Dendritic cell treated with granulocyte-macrophage colony-stimulating factor and Interleukin-4, amounts not matched to agents 40 ng/mL and 50 ng/mL, for 4 days (primary cell): ENCODE results near the gene KIAA0319L.
"Not testable (repeated sequence)": the region's sequence is repeated elsewhere in the genome, so short reads cannot be mapped to it uniquely, and the experiment has no call there.

Experiments used
- H3K27ac Mint-ChIP-seq: one replicate; pipeline ENCODE4 v1.8.0; 2022; ENCODE audit warnings: mild to moderate bottlenecking, mixed read lengths
- H3K27me3 Mint-ChIP-seq: one replicate; pipeline ENCODE4 v1.8.0; 2022; ENCODE audit warnings: mild to moderate bottlenecking, mixed read lengths
- H3K36me3 Mint-ChIP-seq: one replicate; pipeline ENCODE4 v1.8.0; 2022; ENCODE audit warnings: low read depth, mixed read lengths
- H3K4me1 Mint-ChIP-seq: one replicate; pipeline ENCODE4 v1.8.0; 2022; ENCODE audit warnings: low read depth, mixed read lengths
- H3K4me3 Mint-ChIP-seq: one replicate; pipeline ENCODE4 v1.8.0; 2022; ENCODE audit warnings: mild to moderate bottlenecking, moderate library complexity, mixed read lengths
- H3K9me3 Mint-ChIP-seq: one replicate; pipeline ENCODE4 v1.8.0; 2022; ENCODE audit warnings: mixed read lengths
- intact Hi-C: fragments of 100-400 bp; cut with micrococcal nuclease; formaldehyde crosslinking; loops from one replicate; pipeline ENCODE4 v1.15.0; 2022

Gene KIAA0319L

DNA sequence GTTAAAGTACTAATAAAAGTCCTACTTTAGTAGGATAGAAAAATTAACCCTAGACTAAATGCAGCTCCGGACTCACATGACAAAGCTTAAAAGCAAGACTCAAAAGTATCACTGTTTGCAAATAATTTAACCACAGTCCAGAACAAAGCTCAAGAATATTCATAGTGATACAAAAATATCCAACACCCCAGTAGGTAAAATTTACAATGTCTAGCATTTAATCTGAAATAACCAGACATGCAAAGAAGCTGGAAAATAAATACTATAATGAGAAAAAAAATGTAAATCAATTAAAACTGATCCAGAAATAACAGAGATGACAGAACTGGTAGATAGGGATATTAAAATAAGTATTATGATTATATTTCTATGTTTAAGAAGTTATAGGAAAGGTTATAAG is 67.0 kb downstream of the KIAA0319L start:
- peaks cover 40% of the 10 kb centered on the region for H3K36me3 Mint-ChIP-seq
- no peak overlapping the region for H3K4me3 Mint-ChIP-seq
- peaks cover 20% of the 10 kb centered on the region for H3K4me1 Mint-ChIP-seq
- intact Hi-C loops = no loop called here
- H3K27me3 Mint-ChIP-seq = no peaks in the 10 kb centered on the region
- H3K27ac Mint-ChIP-seq = no peak overlapping the region
- H3K9me3 Mint-ChIP-seq = peaks cover 23% of the 10 kb centered on the region

DNA sequence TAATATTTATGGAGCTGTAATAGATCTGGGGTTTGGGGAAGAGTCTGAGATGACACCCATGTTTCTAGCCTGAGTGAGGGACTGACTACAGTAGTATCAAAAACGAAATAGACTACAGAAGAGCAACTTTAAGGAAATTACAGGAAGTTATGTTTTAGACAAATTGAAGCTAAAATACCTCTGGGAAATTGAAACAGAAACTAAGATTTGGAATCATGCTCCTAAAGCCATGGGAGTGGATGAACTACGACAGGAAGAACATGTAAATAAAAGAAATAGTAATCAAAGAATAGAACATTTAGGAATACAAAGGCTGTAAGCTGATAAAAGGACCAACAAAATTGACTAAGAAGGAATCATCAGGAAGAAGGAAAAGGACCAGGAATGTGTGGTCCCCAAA is 68.9 kb downstream of the KIAA0319L start:
- Mint-ChIP-seq H3K9me3 (peaks cover 18% of the 10 kb centered on the region), H3K4me3 (no peak overlapping the region), H3K27me3 (no peaks in the 10 kb centered on the region), H3K27ac (no peak overlapping the region), H3K36me3 (peaks cover 27% of the 10 kb centered on the region), H3K4me1 (peaks cover 24% of the 10 kb centered on the region)
- intact Hi-C loops = no loop called here

GRCh38 chr1:35486858-35487408 is 70.3 kb downstream of the KIAA0319L start:
- no peak overlapping the region for H3K4me3 Mint-ChIP-seq
- H3K27me3 Mint-ChIP-seq = no peaks in the 10 kb centered on the region
- H3K4me1 Mint-ChIP-seq = peaks cover 24% of the 10 kb centered on the region
- intact Hi-C loops = no loop called here
- H3K9me3 Mint-ChIP-seq = peaks cover 16% of the 10 kb centered on the region
- H3K27ac Mint-ChIP-seq = no peak overlapping the region
- peaks cover 25% of the 10 kb centered on the region for H3K36me3 Mint-ChIP-seq

GRCh38 chr1:35481229-35481628 is 76.0 kb downstream of the KIAA0319L start:
- H3K9me3 Mint-ChIP-seq = no peaks in the 10 kb centered on the region
- H3K27ac Mint-ChIP-seq = no peak overlapping the region
- no peaks in the 10 kb centered on the region for H3K27me3 Mint-ChIP-seq
- peaks cover 15% of the 10 kb centered on the region for H3K4me1 Mint-ChIP-seq
- intact Hi-C loops = no loop called here
- H3K4me3 Mint-ChIP-seq = no peak overlapping the region
- H3K36me3 Mint-ChIP-seq = peaks cover 26% of the 10 kb centered on the region

GRCh38 chr1:35477870-35478269 is 79.3 kb downstream of the KIAA0319L start:
- peaks cover 5% of the 10 kb centered on the region for H3K4me1 Mint-ChIP-seq
- no peak overlapping the region for H3K4me3 Mint-ChIP-seq
- intact Hi-C loops = no loop called here
- no peaks in the 10 kb centered on the region for H3K9me3 Mint-ChIP-seq
- peaks cover 49% of the 10 kb centered on the region for H3K36me3 Mint-ChIP-seq
- H3K27me3 Mint-ChIP-seq = no peaks in the 10 kb centered on the region
- no peak overlapping the region for H3K27ac Mint-ChIP-seq

GRCh38 chr1:35475856-35476674 is 81.1 kb downstream of the KIAA0319L start:
- Mint-ChIP-seq H3K4me1 (peaks cover 5% of the 10 kb centered on the region), H3K9me3 (no peaks in the 10 kb centered on the region), H3K27ac (no peak overlapping the region), H3K27me3 (no peaks in the 10 kb centered on the region), H3K36me3 (peaks cover 62% of the 10 kb centered on the region), H3K4me3 (no peak overlapping the region)
- intact Hi-C loops = no loop called here

DNA sequence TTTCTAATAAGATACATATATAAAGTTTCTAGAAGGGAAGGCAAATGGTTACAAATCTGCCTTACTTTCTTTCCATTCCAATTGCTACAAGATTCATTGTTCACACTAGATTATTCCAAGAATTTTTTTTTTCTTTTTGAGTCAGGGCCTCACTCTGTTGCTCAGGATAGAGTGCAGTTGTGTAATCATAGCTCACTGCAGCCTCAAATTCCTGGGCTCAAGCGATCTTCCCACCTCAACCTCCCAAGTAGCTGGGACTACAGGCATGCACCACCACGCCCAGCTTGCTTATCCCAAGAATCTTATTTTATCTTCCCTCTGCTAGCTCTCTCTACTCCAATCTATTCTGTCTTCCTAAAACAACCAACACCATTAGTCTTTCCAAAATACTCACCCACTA is 81.8 kb downstream of the KIAA0319L start:
- H3K36me3 Mint-ChIP-seq = peaks cover 68% of the 10 kb centered on the region
- intact Hi-C loops = no loop called here
- no peaks in the 10 kb centered on the region for H3K27me3 Mint-ChIP-seq
- H3K27ac Mint-ChIP-seq = no peak overlapping the region
- no peaks in the 10 kb centered on the region for H3K9me3 Mint-ChIP-seq
- H3K4me1 Mint-ChIP-seq = peaks cover 5% of the 10 kb centered on the region
- no peak overlapping the region for H3K4me3 Mint-ChIP-seq

DNA sequence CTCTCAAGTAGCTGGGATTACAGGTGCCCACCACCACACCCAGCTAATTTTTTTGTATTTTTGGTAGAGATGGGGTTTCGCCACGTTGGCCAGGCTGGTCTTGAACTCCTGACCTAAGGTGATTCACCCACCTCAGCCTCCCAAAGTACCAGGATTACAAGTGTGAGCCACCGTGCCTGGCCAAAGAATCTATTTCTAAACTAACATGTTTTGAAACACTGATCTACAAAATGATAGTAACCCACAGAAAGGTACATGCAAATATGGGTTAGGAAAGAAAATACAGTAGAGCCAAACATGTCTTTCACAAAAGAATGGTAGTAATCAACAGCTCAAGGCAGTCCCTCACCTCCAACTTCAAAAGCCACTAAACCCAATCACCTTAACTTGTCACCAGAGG is 84.0 kb downstream of the KIAA0319L start:
- H3K27me3 Mint-ChIP-seq, H3K4me3 Mint-ChIP-seq, H3K27ac Mint-ChIP-seq, H3K4me1 Mint-ChIP-seq, H3K9me3 Mint-ChIP-seq, intact Hi-C loops: not testable (repeated sequence)
- H3K36me3 Mint-ChIP-seq = peaks cover 82% of the 10 kb centered on the region

GRCh38 chr1:35470977-35471613 is 86.1 kb downstream of the KIAA0319L start:
- Mint-ChIP-seq H3K27me3 (no peaks in the 10 kb centered on the region), H3K9me3 (no peaks in the 10 kb centered on the region), H3K4me3 (no peak overlapping the region), H3K36me3 (peaks cover 82% of the 10 kb centered on the region), H3K27ac (no peak overlapping the region), H3K4me1 (no peaks in the 10 kb centered on the region)
- intact Hi-C loops = no loop called here

DNA sequence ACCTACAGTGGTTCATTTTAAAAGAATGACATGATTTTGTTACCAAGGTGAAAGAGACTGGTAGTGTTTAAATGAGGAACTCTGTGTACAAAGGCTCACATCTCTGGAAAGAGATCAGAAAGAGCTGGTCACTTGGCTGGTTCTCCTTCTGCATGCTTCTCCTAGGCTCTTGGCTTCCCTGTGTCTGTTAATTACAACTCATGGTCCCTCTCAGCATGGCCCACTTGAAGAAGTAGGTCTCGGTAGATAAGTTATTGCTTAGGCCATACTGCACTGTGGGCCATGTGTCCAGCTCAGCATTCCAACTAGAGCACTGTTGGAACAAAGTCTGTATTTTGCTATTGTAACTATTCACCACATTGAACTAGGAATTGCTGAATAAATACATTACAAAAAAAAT is 91.1 kb downstream of the KIAA0319L start:
- no peaks in the 10 kb centered on the region for H3K27me3 Mint-ChIP-seq
- H3K27ac Mint-ChIP-seq = no peak overlapping the region
- H3K4me3 Mint-ChIP-seq = no peak overlapping the region
- intact Hi-C loops = no loop called here
- peaks cover 96% of the 10 kb centered on the region for H3K36me3 Mint-ChIP-seq
- peaks cover 10% of the 10 kb centered on the region for H3K9me3 Mint-ChIP-seq
- H3K4me1 Mint-ChIP-seq = no peaks in the 10 kb centered on the region

- H3K27ac Mint-ChIP-seq, H3K4me3 Mint-ChIP-seq, H3K9me3 Mint-ChIP-seq, H3K27me3 Mint-ChIP-seq, intact Hi-C loops, H3K4me1 Mint-ChIP-seq: not testable (repeated sequence)
- H3K36me3 Mint-ChIP-seq = peaks cover 93% of the 10 kb centered on the region
These were observed 93.5 kb downstream of the KIAA0319L start for GRCh38 chr1:35463749-35464148.

- no peak overlapping the region for H3K4me3 Mint-ChIP-seq
- intact Hi-C loops = no loop called here
- peaks cover 10% of the 10 kb centered on the region for H3K9me3 Mint-ChIP-seq
- peaks cover 92% of the 10 kb centered on the region for H3K36me3 Mint-ChIP-seq
- H3K27me3 Mint-ChIP-seq = no peaks in the 10 kb centered on the region
- no peaks in the 10 kb centered on the region for H3K4me1 Mint-ChIP-seq
- no peak overlapping the region for H3K27ac Mint-ChIP-seq
These were observed 94.0 kb downstream of the KIAA0319L start for GRCh38 chr1:35463232-35463631.

DNA sequence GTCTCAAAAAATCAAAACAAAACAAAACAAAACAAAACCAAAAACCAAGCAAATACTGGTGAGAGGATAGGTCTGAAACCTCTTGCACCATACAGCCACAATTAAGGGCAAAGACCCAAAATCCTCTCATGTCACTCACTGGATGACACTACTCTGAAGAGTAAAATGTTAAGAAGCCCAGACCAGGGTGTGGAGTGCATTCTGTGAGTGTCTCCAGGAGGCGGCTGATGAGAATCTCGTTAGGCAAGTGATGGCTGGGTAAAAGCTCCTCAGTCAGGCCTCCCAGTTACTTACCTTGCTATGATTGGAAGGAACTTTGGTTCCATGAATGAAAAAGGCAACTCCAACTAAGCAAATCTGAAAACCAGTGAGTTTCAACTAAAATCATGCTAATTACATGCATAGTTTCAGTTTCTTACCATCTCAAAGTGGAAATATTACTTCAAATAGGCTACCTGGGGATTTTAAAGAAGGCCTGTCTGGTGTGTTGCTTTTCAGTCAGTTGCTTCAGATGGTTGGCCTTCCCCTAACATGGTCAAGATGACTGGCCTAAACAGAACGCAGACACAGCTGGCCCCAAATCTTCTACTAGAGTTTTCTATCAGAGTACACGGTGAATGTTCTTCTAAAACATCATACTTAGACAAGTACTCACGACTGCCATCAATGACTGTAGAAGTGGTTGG is 95.1 kb downstream of the KIAA0319L start:
- Mint-ChIP-seq H3K27me3 (no peaks in the 10 kb centered on the region), H3K27ac (no peak overlapping the region), H3K4me1 (no peaks in the 10 kb centered on the region), H3K4me3 (no peak overlapping the region), H3K9me3 (peaks cover 10% of the 10 kb centered on the region), H3K36me3 (peaks cover 93% of the 10 kb centered on the region)
- intact Hi-C loops = no loop called here

DNA sequence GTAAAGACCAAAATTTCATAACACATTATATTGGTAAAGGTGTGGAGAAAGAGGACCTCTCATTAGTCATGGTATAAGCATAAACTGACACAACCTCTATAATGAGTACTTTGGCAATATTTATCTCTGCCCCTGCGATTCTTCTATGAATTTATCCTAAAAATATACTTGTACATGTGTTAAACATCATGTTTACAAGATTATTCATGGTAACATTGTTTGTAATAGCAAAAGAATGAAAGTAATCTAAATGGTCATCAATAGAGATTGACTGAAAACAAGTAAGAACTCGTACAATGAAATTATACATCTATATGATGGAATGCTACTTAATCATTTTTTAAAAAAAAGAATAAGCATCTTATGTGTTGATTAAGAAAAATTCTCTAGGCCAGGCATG is 96.4 kb downstream of the KIAA0319L start:
- intact Hi-C loops = no loop called here
- H3K27ac Mint-ChIP-seq = no peak overlapping the region

More for the DNA sequence above, 96.4 kb downstream of the KIAA0319L start:
- Mint-ChIP-seq H3K9me3 (peaks cover 8% of the 10 kb centered on the region), H3K4me1 (peaks cover 8% of the 10 kb centered on the region), H3K27me3 (no peaks in the 10 kb centered on the region), H3K4me3 (no peak overlapping the region), H3K36me3 (peaks cover 93% of the 10 kb centered on the region)
